GM20431 (cell line): ENCODE data around the gene DMD.

Source experiments
- in situ Hi-C: fragments of 300-500 bp; cut with MseI, MboI; formaldehyde crosslinking; loops from one replicate; pipeline ENCODE4 v1.15.0; 2020; ENCODE audit warnings: low sequenced_read_pairs; ENCODE audit not compliant: unreplicated experiment

The DMD gene

GRCh38 chrX:32678487-32678886 lies 532.9 kb downstream of the DMD start:
- in situ Hi-C loops = no loop called here

GRCh38 chrX:32673193-32673592 lies 538.2 kb downstream of the DMD start:
- in situ Hi-C loops = no loop called here

- in situ Hi-C loops = no loop called here
These were observed 548.8 kb downstream of the DMD start for GRCh38 chrX:32662516-32662915.

GRCh38 chrX:32644476-32645245 lies 566.7 kb downstream of the DMD start:
- in situ Hi-C loops = no loop called here

- in situ Hi-C loops = no loop called here
These were observed 569.1 kb downstream of the DMD start for GRCh38 chrX:32642283-32642682.

GRCh38 chrX:32618154-32618553 lies 593.2 kb downstream of the DMD start:
- in situ Hi-C loops = no loop called here

GRCh38 chrX:32614707-32615106 lies 596.6 kb downstream of the DMD start:
- in situ Hi-C loops = no loop called here

- in situ Hi-C loops = no loop called here
These were observed 612.2 kb downstream of the DMD start for GRCh38 chrX:32599156-32599555.

- in situ Hi-C loops = no loop called here
These were observed 612.6 kb downstream of the DMD start for GRCh38 chrX:32598707-32599106.

GRCh38 chrX:32597777-32598176 lies 613.6 kb downstream of the DMD start:
- in situ Hi-C loops = no loop called here

GRCh38 chrX:32592786-32593185 lies 618.6 kb downstream of the DMD start:
- in situ Hi-C loops = no loop called here

GRCh38 chrX:32591589-32591988 lies 619.8 kb downstream of the DMD start:
- in situ Hi-C loops = no loop called here

- in situ Hi-C loops = no loop called here
These were observed 628.6 kb downstream of the DMD start for GRCh38 chrX:32582729-32583128.

- in situ Hi-C loops = no loop called here
These were observed 634.5 kb downstream of the DMD start for GRCh38 chrX:32576885-32577284.

GRCh38 chrX:32572644-32573043 lies 638.7 kb downstream of the DMD start:
- in situ Hi-C loops = no loop called here

GRCh38 chrX:32571579-32571978 lies 639.8 kb downstream of the DMD start:
- in situ Hi-C loops = no loop called here

- in situ Hi-C loops = no loop called here
These were observed 649.1 kb downstream of the DMD start for GRCh38 chrX:32562261-32562660.

- in situ Hi-C loops = no loop called here
These were observed 666.2 kb downstream of the DMD start for GRCh38 chrX:32545101-32545500.

- in situ Hi-C loops = no loop called here
These were observed 672.8 kb downstream of the DMD start for GRCh38 chrX:32538554-32538953.

- in situ Hi-C loops = no loop called here
These were observed 677.5 kb downstream of the DMD start for GRCh38 chrX:32533848-32534247.

GRCh38 chrX:32532262-32532661 lies 679.1 kb downstream of the DMD start:
- in situ Hi-C loops = no loop called here

- in situ Hi-C loops = no loop called here
These were observed 680.4 kb downstream of the DMD start for GRCh38 chrX:32530802-32531403.
